Measurements from ENCODE around the gene RC3H1.

Gene RC3H1

GRCh38 chr1:173925306-173926242 is 96.6 kb downstream of the RC3H1 start:
- H3K36me3 ChIP-seq, result no peaks in the 10 kb centered on the region
- H3K4me3 ChIP-seq (ENCODE audit: low read depth, low read length), result no peak overlapping the region
- no peak overlapping the region for H3K27ac ChIP-seq
- no peak for TF ChIP-seq CTCF (IDR thresholded peaks at IDR 0.05; ENCODE audit: low read depth, low read length)
- no peak for DNase-seq
- H3K9me3 ChIP-seq (ENCODE audit: severe bottlenecking), result no peaks in the 10 kb centered on the region
- H3K27me3 ChIP-seq (ENCODE audit: insufficient read depth, low read depth, severe bottlenecking), result no peaks in the 10 kb centered on the region

DNA sequence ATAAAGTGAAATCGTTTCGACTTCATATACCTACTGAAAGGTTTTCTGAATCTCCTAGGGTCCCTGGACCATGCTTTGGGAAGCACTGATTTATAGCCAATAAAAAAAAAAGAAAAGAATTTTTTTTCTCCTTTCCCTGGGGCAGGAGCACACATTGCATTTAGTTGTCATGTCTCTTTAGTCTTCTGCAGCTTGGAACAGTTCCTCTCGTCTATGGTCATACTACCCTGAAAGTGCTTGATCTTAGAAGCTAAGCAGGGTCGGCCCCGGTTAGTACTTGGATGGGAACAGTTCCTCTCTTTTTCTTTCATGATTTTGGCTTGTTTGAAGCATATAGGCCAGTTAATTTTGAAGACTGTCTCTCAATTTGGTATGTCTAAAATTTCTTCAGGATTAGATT is 101.3 kb downstream of the RC3H1 start:
- DNase-seq, result no peak
- H3K4me3 ChIP-seq (ENCODE audit: low read depth, low read length), result no peak overlapping the region
- no peaks in the 10 kb centered on the region for H3K36me3 ChIP-seq
- no peak for TF ChIP-seq CTCF (IDR thresholded peaks at IDR 0.05; ENCODE audit: low read depth, low read length)
- H3K9me3 ChIP-seq (ENCODE audit: severe bottlenecking), result no peaks in the 10 kb centered on the region
- H3K27ac ChIP-seq, result no peak overlapping the region
- no peaks in the 10 kb centered on the region for H3K27me3 ChIP-seq (ENCODE audit: insufficient read depth, low read depth, severe bottlenecking)

- TF ChIP-seq CTCF (IDR thresholded peaks at IDR 0.05; ENCODE audit: low read depth, low read length), result no peak
- no peak overlapping the region for H3K27ac ChIP-seq
- H3K36me3 ChIP-seq, result no peaks in the 10 kb centered on the region
- no peaks in the 10 kb centered on the region for H3K27me3 ChIP-seq (ENCODE audit: insufficient read depth, low read depth, severe bottlenecking)
- H3K9me3 ChIP-seq (ENCODE audit: severe bottlenecking), result no peaks in the 10 kb centered on the region
- no peak overlapping the region for H3K4me3 ChIP-seq (ENCODE audit: low read depth, low read length)
- DNase-seq, result no peak
Observed at GRCh38 chr1:173917635-173918493, 104.3 kb downstream of the RC3H1 start.

DNA sequence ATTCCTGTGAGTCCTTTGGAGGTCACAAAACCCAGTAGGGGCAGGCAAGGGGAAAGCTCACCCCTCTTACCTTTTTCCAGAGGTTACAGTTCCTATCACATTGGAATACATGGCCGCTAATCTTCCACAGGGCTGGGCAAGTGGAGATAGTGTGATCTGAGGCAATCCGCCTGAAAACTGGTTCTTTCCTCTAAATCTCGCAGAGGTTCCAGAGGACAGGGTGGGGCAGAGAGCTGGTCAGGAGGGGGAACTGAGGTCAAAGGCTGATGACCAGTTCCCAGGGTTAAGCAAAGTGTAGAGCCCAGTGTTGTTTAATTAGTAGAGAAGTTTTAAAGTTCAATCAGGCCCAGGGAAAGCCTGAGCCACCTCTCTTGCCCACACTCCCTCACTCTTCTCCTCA is 105.0 kb downstream of the RC3H1 start, which contains the start of gene SERPINC1:
TSS of gene SERPINC1 (minus strand) at position 179 of the 400 bp plus-strand sequence. CDS start at position 111, 68 bp downstream.
- H3K27me3 ChIP-seq (ENCODE audit: insufficient read depth, low read depth, severe bottlenecking), result no peaks in the 10 kb centered on the region
- DNase-seq, result no peak
- H3K9me3 ChIP-seq (ENCODE audit: severe bottlenecking), result no peaks in the 10 kb centered on the region
- H3K4me3 ChIP-seq (ENCODE audit: low read depth, low read length), result no peak within 1 kb of the TSS
- H3K36me3 ChIP-seq, result no peaks in the 10 kb centered on the region
- no peak for TF ChIP-seq CTCF (IDR thresholded peaks at IDR 0.05; ENCODE audit: low read depth, low read length)
- no peak within 1 kb of the TSS for H3K27ac ChIP-seq

- Histone ChIP-seq H3K27ac (no peak overlapping the region), H3K9me3 (ENCODE audit: severe bottlenecking) (no peaks in the 10 kb centered on the region)
Observed at GRCh38 chr1:173916667-173917066, 105.5 kb downstream of the RC3H1 start.

More at GRCh38 chr1:173916667-173917066, 105.5 kb downstream of the RC3H1 start:
- no peak for DNase-seq
- TF ChIP-seq CTCF (IDR thresholded peaks at IDR 0.05; ENCODE audit: low read depth, low read length), result no peak
- no peaks in the 10 kb centered on the region for H3K36me3 ChIP-seq
- H3K4me3 ChIP-seq (ENCODE audit: low read depth, low read length), result no peak overlapping the region
- no peaks in the 10 kb centered on the region for H3K27me3 ChIP-seq (ENCODE audit: insufficient read depth, low read depth, severe bottlenecking)
